Keratinocyte (primary cell): Measurements from ENCODE around the gene ASS1.

Experiments
- EZH2 ChIP-seq: IDR thresholded peaks from one replicate; pipeline ENCODE4 v1.6.1; 2012; ENCODE audit warnings: inconsistent platforms, mild to moderate bottlenecking, low read length, moderate library complexity
- TF ChIP-seq, protein P1 (sequence below), 3 experiments: IDR thresholded peaks in 1 of 3; conservative IDR thresholded peaks in 1 of 3; optimal IDR thresholded peaks in 1 of 3; 2 replicates in 2 of 3; 3 replicates in 1 of 3; pipeline versions ENCODE3 to v1.5.1; 2011; ENCODE audit warnings: low read length in 3 of 3, mild to moderate bottlenecking in 3 of 3, moderate library complexity in 2 of 3, control low read depth in 1 of 3, inconsistent platforms in 1 of 3; ENCODE audit not compliant: insufficient read depth in 2 of 3; ENCODE audit errors: extremely low read depth in 1 of 3

DNA sequence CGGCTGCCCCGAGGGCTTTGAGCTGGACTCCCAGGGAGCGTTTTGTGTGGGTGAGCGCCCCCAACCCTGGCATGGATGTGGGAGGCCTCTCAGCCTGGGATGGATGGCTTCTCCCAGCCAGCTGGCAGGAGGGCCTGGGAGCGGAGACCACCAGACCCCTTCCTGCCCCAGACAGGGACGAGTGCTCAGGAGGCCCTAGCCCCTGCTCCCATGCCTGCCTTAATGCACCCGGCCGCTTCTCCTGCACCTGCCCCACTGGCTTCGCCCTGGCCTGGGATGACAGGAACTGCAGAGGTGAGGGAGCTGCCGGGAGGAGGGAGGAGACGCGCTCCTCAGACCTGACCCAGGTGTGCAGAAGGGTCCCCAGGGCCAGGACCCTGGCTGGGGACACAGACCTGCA, 17.4 kb upstream of the ASS1 start:
- TF ChIP-seq, protein P1, sequence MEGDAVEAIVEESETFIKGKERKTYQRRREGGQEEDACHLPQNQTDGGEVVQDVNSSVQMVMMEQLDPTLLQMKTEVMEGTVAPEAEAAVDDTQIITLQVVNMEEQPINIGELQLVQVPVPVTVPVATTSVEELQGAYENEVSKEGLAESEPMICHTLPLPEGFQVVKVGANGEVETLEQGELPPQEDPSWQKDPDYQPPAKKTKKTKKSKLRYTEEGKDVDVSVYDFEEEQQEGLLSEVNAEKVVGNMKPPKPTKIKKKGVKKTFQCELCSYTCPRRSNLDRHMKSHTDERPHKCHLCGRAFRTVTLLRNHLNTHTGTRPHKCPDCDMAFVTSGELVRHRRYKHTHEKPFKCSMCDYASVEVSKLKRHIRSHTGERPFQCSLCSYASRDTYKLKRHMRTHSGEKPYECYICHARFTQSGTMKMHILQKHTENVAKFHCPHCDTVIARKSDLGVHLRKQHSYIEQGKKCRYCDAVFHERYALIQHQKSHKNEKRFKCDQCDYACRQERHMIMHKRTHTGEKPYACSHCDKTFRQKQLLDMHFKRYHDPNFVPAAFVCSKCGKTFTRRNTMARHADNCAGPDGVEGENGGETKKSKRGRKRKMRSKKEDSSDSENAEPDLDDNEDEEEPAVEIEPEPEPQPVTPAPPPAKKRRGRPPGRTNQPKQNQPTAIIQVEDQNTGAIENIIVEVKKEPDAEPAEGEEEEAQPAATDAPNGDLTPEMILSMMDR (optimal IDR thresholded peaks at IDR 0.05 in 1 of 3, IDR thresholded peaks at IDR 0.05 in 1 of 3, conservative IDR thresholded peaks at IDR 0.05 in 1 of 3; ENCODE audit: extremely low read depth in 1 of 3, insufficient read depth in 2 of 3, low read length in 3 of 3) = no peak
- TF ChIP-seq EZH2 = no peak
